SK-N-SH treated with all-trans-retinoic acid at 6 μM for 48 hours (cell line): ENCODE results near the gene PRSS16.
"Not testable (repeated sequence)": the region's sequence is repeated elsewhere in the genome, so short reads cannot be mapped to it uniquely, and the experiment has no call there.

ENCODE experiments used
- ATAC-seq: fragments of 200-7000 bp; cut with Tn5 transposase; 3 replicates; pipeline ENCODE4 v1.9.1; 2020; ENCODE audit warnings: mild to moderate bottlenecking, moderate library complexity
- ARNTL ChIP-seq: fragments of 450-650 bp; formaldehyde crosslinking; IDR thresholded peaks from 2 replicates; pipeline ENCODE4 v1.5.0; 2020; ENCODE audit warnings: low read depth, mild to moderate bottlenecking, moderate library complexity, borderline replicate concordance
- CREB5 ChIP-seq: fragments of 250-450 bp; sonication (Bioruptor Pico); IDR thresholded peaks from 2 replicates; pipeline ENCODE4 v1.5.1; 2020; ENCODE audit warnings: low read depth, mild to moderate bottlenecking, moderate library complexity
- CSDC2 ChIP-seq: fragments of 250-450 bp; sonication (Bioruptor Pico); IDR thresholded peaks from 2 replicates; pipeline ENCODE4 v1.5.0; 2020; ENCODE audit warnings: mild to moderate bottlenecking, moderate library complexity
- ESRRG ChIP-seq: fragments of 250-450 bp; sonication (Bioruptor Pico); IDR thresholded peaks from 2 replicates; pipeline ENCODE4 v1.6.1; 2021; ENCODE audit warnings: mild to moderate bottlenecking
- OSR1 ChIP-seq: fragments of 250-450 bp; sonication (Bioruptor Pico); IDR thresholded peaks from 2 replicates; pipeline ENCODE4 v1.8.0; 2022; ENCODE audit warnings: moderate library complexity, mild to moderate bottlenecking, inconsistent platforms
- PATZ1 ChIP-seq: fragments of 250-450 bp; sonication (Bioruptor Pico); IDR thresholded peaks from 2 replicates; pipeline ENCODE4 v1.8.0; 2020; ENCODE audit warnings: mild to moderate bottlenecking, moderate library complexity, borderline replicate concordance
- POU6F1 ChIP-seq: fragments of 250-450 bp; sonication (Bioruptor Pico); IDR thresholded peaks from 2 replicates; pipeline ENCODE4 v1.8.0; 2021; ENCODE audit warnings: low read depth, mild to moderate bottlenecking, moderate library complexity, borderline replicate concordance
- PPARA ChIP-seq: fragments of 250-450 bp; sonication (Bioruptor Pico); IDR thresholded peaks from 2 replicates; pipeline ENCODE4 v1.5.0; 2020; ENCODE audit warnings: mild to moderate bottlenecking, borderline replicate concordance
- RARB ChIP-seq: fragments of 250-450 bp; sonication (Bioruptor Pico); IDR thresholded peaks from 2 replicates; pipeline ENCODE4 v1.8.0; 2021; ENCODE audit warnings: mild to moderate bottlenecking, moderate library complexity
- SNAI2 ChIP-seq: fragments of 250-450 bp; sonication (Bioruptor Pico); IDR thresholded peaks from 2 replicates; pipeline ENCODE4 v1.5.0; 2020; ENCODE audit warnings: mild to moderate bottlenecking, moderate library complexity
- TOX ChIP-seq: fragments of 250-450 bp; sonication (Bioruptor Pico); IDR thresholded peaks from 2 replicates; pipeline ENCODE4 v1.8.0; 2021; ENCODE audit warnings: mild to moderate bottlenecking, moderate library complexity, borderline replicate concordance
- TSHZ2 ChIP-seq: fragments of 250-450 bp; sonication (Bioruptor Pico); IDR thresholded peaks from 2 replicates; pipeline ENCODE4 v1.5.0; 2020; ENCODE audit warnings: mild to moderate bottlenecking, moderate library complexity
- ZC3H10 ChIP-seq: fragments of 250-450 bp; sonication (Bioruptor Pico); IDR thresholded peaks from 2 replicates; pipeline ENCODE4 v1.5.1; 2021; ENCODE audit warnings: mild to moderate bottlenecking, moderate library complexity
- ZFP3 ChIP-seq: fragments of 250-450 bp; sonication (Bioruptor Pico); IDR thresholded peaks from 2 replicates; pipeline ENCODE4 v1.5.0; 2020; ENCODE audit warnings: mild to moderate bottlenecking, moderate library complexity
- ZNF565 ChIP-seq: fragments of 450-650 bp; formaldehyde crosslinking; conservative IDR thresholded peaks from 2 replicates; pipeline ENCODE4 v1.5.0; 2020; ENCODE audit warnings: low read depth, mild to moderate bottlenecking, moderate library complexity
- ZNF8 ChIP-seq: fragments of 450-650 bp; formaldehyde crosslinking; IDR thresholded peaks from 2 replicates; pipeline ENCODE4 v1.5.0; 2020; ENCODE audit warnings: mild to moderate bottlenecking, moderate library complexity

The PRSS16 gene

GRCh38 chr6:27213544-27214125 lies 33.9 kb upstream of the PRSS16 start (continued):
- TF ChIP-seq TOX (no peak), ZNF565 (CRISPR knock-in tag) (no peak), ZFP3 (no peak)

- ATAC-seq: no peak
- no peak for TF ChIP-seq ZNF8 (CRISPR knock-in tag)
- TF ChIP-seq ZFP3: no peak
- no peak for TF ChIP-seq CREB5 (CRISPR knock-in tag)
- TF ChIP-seq SNAI2 (CRISPR knock-in tag): no peak
- TF ChIP-seq TSHZ2: no peak
- no peak for TF ChIP-seq PPARA (CRISPR knock-in tag)
- TF ChIP-seq ZC3H10: no peak
- TF ChIP-seq POU6F1 (CRISPR knock-in tag): no peak
- TF ChIP-seq OSR1 (CRISPR knock-in tag): no peak
- no peak for TF ChIP-seq CSDC2
- no peak for TF ChIP-seq RARB (CRISPR knock-in tag)
Observed at GRCh38 chr6:27214126-27214601, 33.3 kb upstream of the PRSS16 start.

- TF ChIP-seq ZC3H10 (no peak), TOX (no peak), CSDC2 (no peak), ARNTL (CRISPR knock-in tag) (no peak), POU6F1 (CRISPR knock-in tag) (no peak), TSHZ2 (no peak), ZNF8 (CRISPR knock-in tag) (no peak), ESRRG (CRISPR knock-in tag) (no peak), SNAI2 (CRISPR knock-in tag) (no peak), PPARA (CRISPR knock-in tag) (no peak), PATZ1 (CRISPR knock-in tag) (no peak), OSR1 (CRISPR knock-in tag) (no peak)
- TF ChIP-seq, all 23 proteins: peak for 0
Observed at GRCh38 chr6:27216874-27217273, 30.6 kb upstream of the PRSS16 start.

GRCh38 chr6:27222971-27223370 lies 24.5 kb upstream of the PRSS16 start:
- ATAC-seq: not testable (repeated sequence)

More at GRCh38 chr6:27216874-27217273, 30.6 kb upstream of the PRSS16 start:
- no peak for ATAC-seq
